ENCODE measurements around the gene USP36. TPM values are rescaled to one million over a fixed set of nuclear protein-coding genes. Genes with fewer than 3 reads are reported as not detected.
A peak's percentile ranks its signal among the peaks of the same experiment; 100 is the strongest.

The USP36 gene
- total and polyA plus RNA-seq, 9 of the 15 experiments (the other 6 are each of a cell fraction or from before 2014, with no cell fraction given) = 6.4 to 72.8 (median 22.5) TPM

- TF ChIP-seq C11orf30 (IDR thresholded peaks at IDR 0.05; ENCODE audit: low read depth) (peak; percentile 11; the same call in 1 of the 2 replicates), ZNF121 (CRISPR knock-in tag; conservative IDR thresholded peaks at IDR 0.05) (peak; percentile 62; the same call in 1 of the 2 replicates)
Measured at GRCh38 chr17:78819806-78820792, 20.5 kb downstream of the USP36 start (continued).

- CTCF ChIA-PET (ENCODE audit: low intra/inter-chr PET ratio) = no interaction called here
- TF ChIP-seq ETV1 (tag; conservative IDR thresholded peaks at IDR 0.05; ENCODE audit: low read depth) = no peak
- TF ChIP-seq, protein P1, sequence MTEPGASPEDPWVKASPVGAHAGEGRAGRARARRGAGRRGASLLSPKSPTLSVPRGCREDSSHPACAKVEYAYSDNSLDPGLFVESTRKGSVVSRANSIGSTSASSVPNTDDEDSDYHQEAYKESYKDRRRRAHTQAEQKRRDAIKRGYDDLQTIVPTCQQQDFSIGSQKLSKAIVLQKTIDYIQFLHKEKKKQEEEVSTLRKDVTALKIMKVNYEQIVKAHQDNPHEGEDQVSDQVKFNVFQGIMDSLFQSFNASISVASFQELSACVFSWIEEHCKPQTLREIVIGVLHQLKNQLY (CRISPR knock-in tag; conservative IDR thresholded peaks at IDR 0.05) = no peak
- TF ChIP-seq, protein P2, sequence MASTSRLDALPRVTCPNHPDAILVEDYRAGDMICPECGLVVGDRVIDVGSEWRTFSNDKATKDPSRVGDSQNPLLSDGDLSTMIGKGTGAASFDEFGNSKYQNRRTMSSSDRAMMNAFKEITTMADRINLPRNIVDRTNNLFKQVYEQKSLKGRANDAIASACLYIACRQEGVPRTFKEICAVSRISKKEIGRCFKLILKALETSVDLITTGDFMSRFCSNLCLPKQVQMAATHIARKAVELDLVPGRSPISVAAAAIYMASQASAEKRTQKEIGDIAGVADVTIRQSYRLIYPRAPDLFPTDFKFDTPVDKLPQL (IDR thresholded peaks at IDR 0.05; ENCODE audit: extremely low read depth, insufficient read length) = no peak
- no peak for TF ChIP-seq ZFP30 (CRISPR knock-in tag; IDR thresholded peaks at IDR 0.05; ENCODE audit: borderline replicate concordance)
- TF ChIP-seq FOS (IDR thresholded peaks at IDR 0.05; ENCODE audit: extremely low read depth, insufficient read length) = no peak
- TF ChIP-seq HIVEP1 (CRISPR knock-in tag; IDR thresholded peaks at IDR 0.05) = no peak
Measured at GRCh38 chr17:78819402-78819801, 21.2 kb downstream of the USP36 start.

More at GRCh38 chr17:78819402-78819801, 21.2 kb downstream of the USP36 start:
- WGBS (ENCODE audit: insufficient coverage, low coverage, missing lambda C conversion rate) = 87% methylated on average over 8 of the region's 8 CpGs
- POLR2A ChIA-PET = interaction anchor here (0.5 to 1.8 kb wide), 6 partner anchors 9 to 34 kb away, joined by 3 to 5 read pairs (median 3); no protein-coding TSS in a partner anchor
- Histone ChIP-seq H3K9me1 (ENCODE audit: control insufficient read depth, insufficient read depth, low read length) (no peaks in the 10 kb centered on the region), H3K36me3 (ENCODE audit: control insufficient read depth, insufficient read depth, low read length) (peaks cover 91% of the 10 kb centered on the region), H3K4me3 (no peak overlapping the region), H3K9me3 (replicated peaks; ENCODE audit: control insufficient read depth, insufficient read depth, low read depth, low read length) (no peaks in the 10 kb centered on the region), H3K27me3 (ENCODE audit: control insufficient read depth in 2 of 2, insufficient read depth in 2 of 2, low read length in 2 of 2) (no peaks in the 10 kb centered on the region), H3K4me1 (replicated peaks in 1 of 2; ENCODE audit: control insufficient read depth in 2 of 2, insufficient read depth in 2 of 2, low read length in 2 of 2) (peaks cover 4 to 5% of the 10 kb centered on the region in 2 experiments; a peak in 4 of 5 replicates), H2AFZ (ENCODE audit: low read depth, low read length) (no peak overlapping the region), H3K4me2 (ENCODE audit: insufficient read depth, low read length) (no peak overlapping the region; the same call in 1 of the 2 replicates), H3K27ac (ENCODE audit: extremely low read depth, low read depth, low read length) (peak overlapping the region; percentile 20; the same call in 1 of the 3 replicates), H3K79me2 (ENCODE audit: control insufficient read depth, insufficient read depth, low read length) (peaks cover 7% of the 10 kb centered on the region; the same call in 1 of the 3 replicates), H3K9ac (ENCODE audit: insufficient read depth in 1 of 2, low read depth in 2 of 2, low read length in 2 of 2) (no peak overlapping the region), H4K20me1 (replicated peaks; ENCODE audit: control insufficient read depth, insufficient read depth, low read length) (peaks cover 12% of the 10 kb centered on the region; the same call in 1 of the 2 replicates)
- FAIRE-seq = no peak
- intact Hi-C loops (cut with micrococcal nuclease) = no loop called here
- in situ Hi-C loops (cut with MboI) = no loop called here
- ATAC-seq = no peak
- no TSS peak for BruUV-seq (replicated peaks)
- DNase-seq (ENCODE audit: extremely low read depth in 1 of 4, low spot score in 3 of 4) = no peak

All from K562 (cell line).